NCI-H2171 treated with DMSO at 0.1 percent for 48 hours (cell line): ENCODE measurements around the gene PCDHGB2.
A peak's percentile ranks its signal among the peaks of the same experiment; 100 is the strongest.
"Not testable (repeated sequence)": the region's sequence is repeated elsewhere in the genome, so short reads cannot be mapped to it uniquely, and the experiment has no call there.

Experiments
- DNase-seq: peaks from one replicate; lab custom pipeline; 2025; lab: John Stamatoyannopoulos, UW

The PCDHGB2 gene

GRCh38 chr5:141359790-141360426 is at the start of gene PCDHGB2:
TSS of gene PCDHGB2 (plus strand) at chr5:141359994. CDS start at chr5:141360136, 142 bp downstream.
- peak; percentile 15 for DNase-seq

- no peak for DNase-seq
These were observed 46.1 kb upstream of the PCDHGB2 start for GRCh38 chr5:141313711-141314110.

GRCh38 chr5:141316963-141317362 is 42.8 kb upstream of the PCDHGB2 start:
- not testable (repeated sequence) for DNase-seq

- no peak for DNase-seq
These were observed 40.6 kb upstream of the PCDHGB2 start for GRCh38 chr5:141319202-141319601.

- no peak for DNase-seq
These were observed 40.1 kb upstream of the PCDHGB2 start for GRCh38 chr5:141319699-141320098.

- peak; percentile 77 for DNase-seq
These were observed 39.3 kb upstream of the PCDHGB2 start, which contains the start of gene TAF7 for GRCh38 chr5:141320225-141321169. TSS of gene TAF7 (minus strand) at chr5:141320784. CDS start at chr5:141320044, 740 bp downstream.

GRCh38 chr5:141322261-141322660 is 37.5 kb upstream of the PCDHGB2 start:
- DNase-seq = no peak

GRCh38 chr5:141326088-141326854 is 33.5 kb upstream of the PCDHGB2 start:
- no peak for DNase-seq

GRCh38 chr5:141328231-141328630 is 31.6 kb upstream of the PCDHGB2 start:
- DNase-seq = no peak

GRCh38 chr5:141330299-141331080 is 29.3 kb upstream of the PCDHGB2 start, which contains the start of gene PCDHGA1:
TSS of gene PCDHGA1 (plus strand) at chr5:141330514.
- peak; percentile 2 for DNase-seq

GRCh38 chr5:141332571-141332970 is 27.2 kb upstream of the PCDHGB2 start:
- DNase-seq = not testable (repeated sequence)

- DNase-seq = peak; percentile 18
These were observed 21.1 kb upstream of the PCDHGB2 start, which contains the start of gene PCDHGA2 for GRCh38 chr5:141338538-141339306. TSS of gene PCDHGA2 (plus strand) at chr5:141338760.

GRCh38 chr5:141340781-141341354 is 18.9 kb upstream of the PCDHGB2 start:
- not testable (repeated sequence) for DNase-seq

- DNase-seq = no peak
These were observed 17.0 kb upstream of the PCDHGB2 start for GRCh38 chr5:141342773-141343172.

- peak; percentile 0 for DNase-seq
These were observed 16.4 kb upstream of the PCDHGB2 start, which contains the start of gene PCDHGA3 for GRCh38 chr5:141343242-141343952. TSS of gene PCDHGA3 (plus strand) at chr5:141343829. CDS start at chr5:141344034, 205 bp downstream.

- DNase-seq = no peak
These were observed 15.8 kb upstream of the PCDHGB2 start for GRCh38 chr5:141343953-141344463.

- DNase-seq = no peak
These were observed 14.5 kb upstream of the PCDHGB2 start for GRCh38 chr5:141345327-141345726.

- not testable (repeated sequence) for DNase-seq
These were observed 13.8 kb upstream of the PCDHGB2 start for GRCh38 chr5:141346017-141346416.
